HT1080 (cell line): Measurements from ENCODE around the gene TEAD4. TPM values are rescaled to one million over a fixed set of nuclear protein-coding genes. Genes with fewer than 3 reads are reported as not detected.

ENCODE experiments used
- DNase-seq: peaks from one replicate; pipeline ENCODE4 v3.0.0-alpha.2; 2015; ENCODE audit warnings: low read depth
- polyA plus RNA-seq, 2 experiments: library from polyadenylated mRNA; depleted of rRNA; stranded (reverse); fragments of >200 nt; gene quantifications; 2 replicates each; pipeline ENCODE4 v1.2.3, GENCODE V29; 2015
- total RNA-seq: library from RNA; depleted of rRNA; stranded (reverse); fragments of >200 nt; shearing (Covaris generic); gene quantifications from 2 replicates; pipeline ENCODE4 v1.2.3, GENCODE V29; 2014; rRNA removed

Gene TEAD4
- total RNA-seq, result 61.9 and 80.0 TPM in 2 replicates
- polyA plus RNA-seq (2015; cell fraction: cytosol; rRNA removed), result 49.9 and 61.6 TPM in 2 replicates
- 37.0 and 37.9 TPM in 2 replicates for polyA plus RNA-seq (2015; cell fraction: nucleus; rRNA removed)

DNA sequence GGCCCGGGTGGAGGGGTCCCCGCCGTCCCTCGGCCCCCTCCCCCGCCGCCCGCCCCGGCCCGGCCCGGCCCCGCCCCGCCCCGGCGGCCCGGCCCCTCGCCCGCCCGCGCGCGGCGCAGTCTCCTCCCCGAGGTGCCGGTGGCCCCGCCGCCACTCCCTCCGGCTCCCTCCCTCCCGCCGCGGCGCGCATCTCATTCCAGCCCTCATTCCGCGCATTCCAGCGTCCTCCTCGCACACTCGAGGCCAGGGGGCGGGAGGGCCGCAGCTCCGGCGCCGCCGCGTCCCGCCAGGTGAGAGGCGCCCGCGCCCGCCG is at the start of gene TEAD4:
TSS of gene TEAD4 (plus strand) at position 206 of the 313 bp plus-strand sequence.
- peak; percentile 69 for DNase-seq

DNA sequence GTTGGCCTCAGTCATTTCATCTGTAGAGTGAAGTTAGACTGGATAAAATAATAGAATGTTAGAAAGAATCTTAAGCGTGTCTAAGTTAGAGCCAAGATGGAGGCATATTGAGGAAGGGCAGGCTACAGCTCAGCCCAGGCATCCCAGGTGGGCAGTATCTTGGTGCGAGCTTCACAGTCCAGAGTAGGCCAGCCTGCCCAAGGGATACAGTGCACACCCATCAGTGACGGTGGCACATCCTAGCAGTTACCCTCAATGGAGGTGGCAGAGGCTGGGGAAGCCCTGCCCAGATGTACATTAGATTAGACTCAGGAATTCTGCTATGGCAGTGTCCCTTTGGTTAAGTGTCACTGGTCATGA is 47.0 kb upstream of the TEAD4 start:
- DNase-seq, result no peak

GRCh38 chr12:2919249-2919648 is 39.9 kb upstream of the TEAD4 start:
- no peak for DNase-seq

GRCh38 chr12:2922329-2922728 is 36.9 kb upstream of the TEAD4 start:
- peak; percentile 23 for DNase-seq

GRCh38 chr12:2923057-2923456 is 36.1 kb upstream of the TEAD4 start:
- DNase-seq, result no peak

GRCh38 chr12:2924019-2924418 is 35.2 kb upstream of the TEAD4 start:
- DNase-seq, result peak; percentile 56

GRCh38 chr12:2925322-2925995 is 33.7 kb upstream of the TEAD4 start:
- peak; percentile 38 for DNase-seq

- DNase-seq, result no peak
Observed at GRCh38 chr12:2930865-2931264, 28.3 kb upstream of the TEAD4 start.

GRCh38 chr12:2933586-2933985 is 25.6 kb upstream of the TEAD4 start:
- DNase-seq, result no peak

DNA sequence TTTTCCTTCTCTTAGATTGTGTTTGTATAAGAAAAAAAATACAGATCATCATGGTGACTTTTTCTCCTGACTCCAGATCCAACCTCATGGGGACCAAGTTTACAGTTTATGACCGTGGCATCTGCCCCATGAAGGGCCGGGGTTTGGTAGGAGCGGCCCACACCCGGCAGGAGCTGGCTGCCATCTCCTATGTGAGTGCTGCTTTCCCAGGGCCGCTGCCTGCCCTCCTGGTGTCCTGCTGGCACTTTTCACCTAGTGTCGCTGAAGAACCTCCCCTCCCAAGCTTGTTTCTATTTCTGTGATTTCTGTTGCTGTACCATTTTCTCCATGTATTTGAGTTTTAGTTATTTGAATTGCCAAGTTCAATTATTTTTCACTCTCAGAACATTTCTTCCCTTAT is 24.8 kb upstream of the TEAD4 start:
- no peak for DNase-seq

DNA sequence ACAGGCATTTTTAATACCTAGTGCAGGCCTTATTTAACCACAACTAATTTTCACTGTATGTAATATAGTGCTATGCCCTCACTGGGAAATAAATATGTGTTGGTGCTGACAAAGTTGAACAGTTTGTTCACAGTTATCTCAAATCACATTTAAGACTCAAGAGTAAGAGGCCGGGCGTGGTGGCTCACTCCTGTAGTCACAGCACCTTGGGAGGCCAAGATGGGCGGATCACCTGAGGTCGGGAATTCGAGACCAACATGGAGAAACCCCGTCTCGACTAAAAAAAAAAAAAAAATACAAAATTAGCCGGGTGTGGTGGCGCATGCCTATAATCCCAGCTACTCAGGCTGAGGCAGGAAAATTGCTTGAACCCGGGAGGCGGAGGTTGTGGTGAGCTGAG is 22.9 kb upstream of the TEAD4 start:
- no peak for DNase-seq

DNA sequence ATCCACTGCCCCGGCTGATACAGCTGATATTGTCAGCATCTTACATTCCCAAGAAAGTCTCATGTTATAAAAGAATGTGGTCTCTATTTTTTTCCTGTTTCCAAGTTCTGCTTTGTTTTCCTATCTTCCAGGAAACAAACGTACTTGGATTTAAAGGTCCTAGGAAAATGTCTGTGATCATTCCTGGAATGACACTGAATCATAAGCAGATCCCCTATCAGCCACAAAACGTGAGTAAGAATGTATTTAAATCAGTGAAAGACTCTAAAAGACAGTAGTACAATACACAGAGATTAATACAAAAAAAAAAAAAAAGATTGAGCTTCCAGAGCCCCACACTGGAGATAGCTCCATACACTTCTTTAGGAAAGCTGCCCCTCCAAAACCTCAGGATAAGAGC is 21.7 kb upstream of the TEAD4 start:
- DNase-seq, result no peak

DNA sequence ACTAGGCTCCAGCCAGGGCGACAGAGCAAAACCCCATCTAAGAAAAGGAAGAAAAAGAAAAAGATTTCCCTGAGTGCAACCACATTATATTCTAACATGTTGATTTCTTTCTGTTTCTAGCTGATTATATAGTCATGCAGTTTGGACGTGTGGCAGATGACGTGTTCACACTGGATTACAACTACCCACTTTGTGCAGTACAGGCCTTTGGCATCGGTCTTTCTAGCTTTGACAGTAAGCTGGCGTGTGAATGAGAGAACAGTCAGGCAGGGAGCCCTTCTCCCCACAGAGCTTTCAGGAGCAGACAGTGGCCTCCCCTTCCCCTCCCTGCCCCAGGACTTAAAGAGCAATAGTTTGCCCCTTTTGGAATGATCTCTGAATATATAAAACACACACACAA is 20.0 kb upstream of the TEAD4 start:
- DNase-seq, result no peak

DNA sequence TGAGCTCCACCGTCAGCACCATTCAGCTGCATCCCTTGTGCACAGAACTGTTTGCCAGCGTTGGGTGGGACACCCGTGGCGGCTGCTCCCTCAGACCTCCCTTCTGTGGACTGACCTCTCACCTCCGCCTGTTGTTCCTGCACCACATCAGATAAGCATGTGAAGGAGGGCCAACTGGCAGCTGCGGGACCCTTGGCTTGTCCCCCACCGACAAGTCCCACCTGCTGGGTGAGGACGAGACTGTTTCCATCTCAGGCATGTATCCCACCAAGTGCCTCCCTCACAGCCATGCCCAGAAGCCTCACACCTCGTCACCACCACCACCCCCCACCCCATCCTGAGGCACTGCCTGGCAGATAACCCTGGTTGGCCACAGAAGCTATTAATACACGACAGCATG is 18.6 kb upstream of the TEAD4 start:
- DNase-seq, result no peak

DNA sequence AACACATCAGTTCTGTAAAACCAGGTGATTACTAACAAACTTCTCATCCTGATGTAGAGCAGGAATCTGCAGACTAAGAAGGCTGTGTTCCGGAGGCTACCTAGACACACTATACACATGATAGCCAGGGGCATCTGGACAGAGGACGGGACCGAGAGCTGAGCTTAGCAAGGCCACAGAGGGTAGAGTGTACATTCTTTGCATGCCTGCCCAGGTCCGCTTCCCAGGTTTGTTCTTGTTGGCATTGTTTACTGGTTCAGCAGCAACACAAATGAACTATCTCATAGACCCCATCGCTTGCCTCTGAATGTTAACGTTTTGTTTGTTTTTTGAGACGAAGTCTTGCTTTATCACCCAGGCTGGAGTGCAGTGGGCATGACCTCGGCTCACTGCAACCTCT is 17.7 kb upstream of the TEAD4 start:
- no peak for DNase-seq

GRCh38 chr12:2944401-2945047 is 14.7 kb upstream of the TEAD4 start:
- peak; percentile 37 for DNase-seq

GRCh38 chr12:2949411-2949810 is 9.8 kb upstream of the TEAD4 start:
- no peak for DNase-seq

- DNase-seq, result no peak
Observed at GRCh38 chr12:2955888-2956287, 3.3 kb upstream of the TEAD4 start.

DNA sequence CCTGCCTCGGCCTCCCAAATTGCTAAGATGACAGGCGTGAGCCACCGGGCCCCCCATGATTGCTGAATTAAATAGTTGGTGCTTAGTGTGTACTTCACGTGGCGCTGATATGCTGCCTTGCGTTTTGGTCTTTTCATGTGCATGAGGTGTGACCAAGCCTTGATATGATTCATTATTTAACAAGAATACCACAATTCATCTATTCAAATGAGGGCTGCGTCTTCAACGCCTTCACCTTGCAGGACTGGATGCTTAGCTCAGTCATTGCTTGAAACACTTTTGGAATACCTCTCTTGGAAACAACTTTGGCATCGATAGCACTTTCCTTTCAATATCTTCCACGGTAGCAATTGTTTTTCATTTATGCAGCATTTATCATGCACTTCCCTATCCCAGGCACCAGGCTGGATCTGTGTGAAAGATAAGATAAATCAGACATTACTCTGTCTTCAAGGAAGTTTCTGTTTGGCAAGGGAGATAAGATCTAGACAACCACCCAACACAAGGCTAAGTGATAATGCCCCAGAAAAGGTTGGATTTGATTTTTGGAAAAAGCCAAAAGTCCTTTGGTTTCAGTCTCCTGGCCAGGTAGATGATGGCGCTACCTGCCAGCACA is 1.3 kb upstream of the TEAD4 start:
- no peak for DNase-seq

DNA sequence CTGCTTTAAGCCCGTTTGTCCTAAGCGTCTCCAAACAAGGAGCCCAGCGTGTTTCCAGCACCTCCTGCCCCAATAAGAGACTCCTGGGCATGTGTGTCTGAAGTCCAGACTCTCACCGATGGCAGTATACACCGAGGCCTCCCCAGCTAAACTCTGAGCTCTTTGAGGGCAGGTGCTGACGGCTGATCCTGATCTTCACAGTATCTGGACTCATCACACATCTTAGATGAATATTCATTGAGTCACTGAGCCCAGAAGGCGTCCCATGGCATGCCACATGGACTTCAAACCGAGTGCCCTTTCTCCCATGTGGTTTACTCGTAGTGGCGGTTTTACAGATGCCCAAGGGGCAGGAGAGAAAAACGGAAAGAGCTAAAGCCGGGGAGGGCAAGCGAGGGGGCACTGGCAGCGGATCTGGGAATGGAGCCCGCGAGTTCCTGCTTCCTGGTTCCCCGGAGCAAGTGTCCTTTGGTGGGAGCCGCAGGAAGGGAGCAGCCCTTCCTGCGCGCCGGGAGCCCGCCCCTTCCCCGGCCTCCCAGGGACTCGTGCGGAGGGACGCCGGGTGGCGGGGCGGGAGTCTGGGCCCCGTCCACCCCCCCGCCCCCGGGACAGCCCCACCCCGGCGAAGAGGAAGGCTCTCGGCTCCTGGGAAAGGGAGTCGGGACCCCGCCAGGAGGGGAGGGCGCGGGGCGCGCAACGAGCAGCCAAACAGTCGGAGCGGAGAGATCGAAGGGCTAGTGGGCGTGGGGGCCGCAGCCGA is 585 bp upstream of the TEAD4 start:
- peak; percentile 90 for DNase-seq

DNA sequence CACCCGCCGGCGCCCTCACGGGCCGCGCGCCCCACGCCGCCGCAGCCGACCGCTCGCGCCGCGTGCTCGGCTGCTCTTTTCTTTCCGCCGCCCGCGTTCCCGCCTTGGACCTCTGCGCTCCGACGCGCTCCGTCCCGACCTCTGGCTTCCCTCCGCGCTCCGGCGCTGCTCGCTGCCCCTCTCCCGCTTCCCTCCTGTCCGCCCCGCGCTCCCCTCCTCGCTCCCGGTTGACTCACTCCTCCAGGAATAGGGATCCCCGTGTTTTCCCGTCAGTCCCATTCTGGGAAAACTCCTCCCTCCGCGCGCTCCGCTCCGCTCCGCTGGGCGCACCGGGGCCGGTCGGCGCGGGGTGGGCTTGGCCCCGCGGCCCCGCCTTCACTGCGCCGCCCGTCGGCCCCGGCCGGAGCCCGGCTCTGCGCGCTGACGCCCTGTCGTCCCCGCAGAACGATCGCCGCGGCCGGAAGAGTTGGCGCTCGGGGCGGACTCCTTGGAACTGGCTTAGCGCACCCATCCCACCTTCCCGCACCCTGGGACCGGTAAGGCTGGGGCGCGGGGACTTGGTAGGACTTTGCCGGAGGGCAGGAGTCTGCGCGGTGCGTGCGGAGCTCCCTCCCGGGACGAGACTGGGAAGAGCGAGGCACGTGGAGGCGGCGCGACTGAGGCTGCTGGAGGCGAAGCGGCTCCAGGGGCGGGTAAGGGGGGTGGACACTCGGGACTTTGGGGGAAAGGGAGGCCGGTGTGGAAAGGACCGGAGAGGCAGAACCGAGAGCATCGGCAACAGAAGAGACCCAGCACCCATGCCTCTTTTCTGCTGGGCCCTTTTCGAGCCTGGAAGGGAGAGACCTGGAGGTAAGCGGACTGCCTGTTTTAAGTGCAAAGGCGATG is 550 bp downstream of the TEAD4 start:
- DNase-seq, result peak; percentile 50
